HG03575 (cell line): ENCODE data around the gene ATP6V1C2.

Experiments
- ATAC-seq: cut with Tn5 transposase; IDR thresholded peaks from one replicate; pipeline ENCODE4 v1.9.1; 2021; ENCODE audit not compliant: unreplicated experiment, insufficient number of reproducible peaks, low FRiP score; ENCODE audit errors: extremely low read depth

The ATP6V1C2 gene

DNA sequence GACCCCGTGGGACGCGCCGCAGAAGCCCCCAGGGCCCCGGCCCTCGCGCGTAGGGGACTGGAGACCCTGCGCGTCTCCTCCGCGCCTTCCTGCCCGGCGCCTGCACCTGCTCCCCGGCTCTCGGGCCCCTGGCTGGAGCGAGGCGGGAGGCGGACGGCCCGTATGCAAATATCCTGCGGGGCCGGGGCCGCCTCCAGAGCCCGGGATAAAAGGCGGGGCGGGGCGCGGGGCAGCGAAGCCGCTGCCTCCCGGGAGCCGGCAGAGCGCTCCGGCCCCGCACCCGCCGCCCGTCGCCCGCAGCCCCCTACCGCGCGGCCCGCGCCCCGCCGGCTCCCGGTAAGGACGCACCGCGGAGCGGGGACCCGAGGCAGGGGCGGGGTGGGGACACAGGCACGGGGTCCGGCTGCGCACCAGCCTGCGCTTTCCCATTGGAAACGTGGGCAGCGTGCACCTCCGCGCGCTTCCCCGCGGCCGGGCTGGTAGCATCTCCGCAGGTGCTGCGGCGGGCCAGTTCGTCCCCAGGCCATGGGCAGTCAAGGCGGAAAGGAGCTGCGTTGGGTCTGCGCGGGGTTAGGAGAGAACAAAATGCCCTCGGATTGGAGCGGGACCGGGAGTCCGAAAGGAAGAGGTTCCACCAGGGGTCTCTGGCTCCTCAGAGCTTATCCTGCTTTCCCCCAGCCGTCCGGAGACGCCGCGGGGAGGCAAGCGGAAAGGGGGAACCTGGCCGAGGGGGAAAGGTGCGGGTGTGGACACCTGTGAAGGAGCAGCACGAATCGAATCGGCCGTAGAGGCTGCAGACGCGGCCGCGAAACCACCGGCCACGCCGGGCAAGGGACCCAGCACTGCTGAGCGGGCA, at the start of gene ATP6V1C2:
Gene ATP6V1C2, plus strand, starts transcription at position 235 of the 856 bp plus-strand sequence. CDS start 1,220 bp downstream, outside the sequence.
- no peak for ATAC-seq

DNA sequence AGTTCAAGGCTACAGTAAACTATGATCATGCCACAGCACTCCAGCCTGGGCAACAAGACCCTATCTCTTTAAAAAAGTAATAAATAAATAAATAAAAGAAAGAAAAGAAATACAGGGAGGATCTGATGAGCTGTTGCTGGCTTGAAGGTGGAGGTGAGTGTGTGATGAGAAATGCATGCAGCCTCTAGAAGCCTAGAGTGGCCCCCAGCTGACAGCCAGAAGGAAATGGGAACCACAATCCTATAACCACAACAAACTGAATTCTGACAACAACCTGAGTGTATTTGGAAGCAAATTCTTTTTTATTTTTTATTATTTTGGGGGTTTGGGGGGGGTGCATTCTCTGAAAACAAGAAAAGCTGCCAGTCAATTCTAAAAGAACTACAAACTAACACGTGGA, 46.3 kb upstream of the ATP6V1C2 start:
- ATAC-seq = no peak

DNA sequence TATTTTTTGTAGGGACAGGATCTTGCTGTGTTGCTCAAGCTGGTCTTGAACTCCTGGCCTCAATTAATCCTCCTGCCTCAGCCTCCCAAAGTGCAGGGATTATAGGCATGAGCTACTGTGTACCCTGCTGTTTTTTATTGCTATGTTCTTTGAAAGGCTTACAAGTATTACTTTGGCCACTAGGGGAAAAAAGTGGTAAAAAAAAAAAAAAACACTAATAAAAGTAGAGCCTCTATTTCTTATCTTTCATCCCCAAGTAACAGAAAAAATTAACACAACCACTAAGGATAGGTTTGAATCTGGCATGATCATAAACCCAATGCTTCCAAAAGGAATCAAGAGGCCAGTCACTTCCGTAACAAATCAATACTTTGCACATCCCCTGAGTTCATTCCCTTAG, 43.2 kb upstream of the ATP6V1C2 start:
- ATAC-seq = no peak

DNA sequence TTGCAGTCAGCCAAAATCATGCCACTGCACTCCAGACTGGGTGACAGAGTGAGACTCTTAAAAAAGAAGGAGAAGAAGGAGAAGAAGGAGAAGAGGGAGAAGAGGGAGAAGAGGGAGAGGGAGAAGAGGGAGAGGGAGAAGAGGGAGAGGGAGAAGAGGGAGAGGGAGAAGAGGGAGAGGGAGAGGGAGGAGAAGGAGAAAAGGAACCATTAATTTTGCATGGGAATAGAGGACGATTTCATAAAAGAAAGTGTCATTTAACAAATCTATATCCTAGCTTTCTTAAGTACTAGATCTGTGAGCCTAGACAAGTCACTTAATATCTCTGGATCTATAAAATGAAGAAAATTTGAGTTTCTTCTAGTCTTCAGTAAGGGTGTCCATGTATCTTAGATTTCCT, 41.2 kb upstream of the ATP6V1C2 start:
- ATAC-seq = no peak

DNA sequence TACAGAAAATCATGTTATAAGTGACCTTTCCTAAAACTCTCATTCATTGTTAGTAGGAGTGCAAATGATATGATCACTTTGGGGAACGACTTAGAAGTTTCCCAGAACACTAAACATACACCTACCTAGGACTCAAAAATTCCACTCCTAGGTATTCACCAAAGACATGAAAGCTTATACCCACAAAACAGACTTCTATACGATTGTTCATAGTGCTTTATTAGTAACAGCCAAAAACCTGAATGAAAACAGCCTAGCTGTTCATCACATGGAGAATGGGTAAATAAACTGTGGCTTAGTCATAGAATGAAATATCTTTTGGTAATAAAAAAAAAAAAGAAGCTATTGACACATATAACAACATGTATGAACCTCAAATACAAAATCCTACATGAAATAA, 40.5 kb upstream of the ATP6V1C2 start:
- no peak for ATAC-seq

DNA sequence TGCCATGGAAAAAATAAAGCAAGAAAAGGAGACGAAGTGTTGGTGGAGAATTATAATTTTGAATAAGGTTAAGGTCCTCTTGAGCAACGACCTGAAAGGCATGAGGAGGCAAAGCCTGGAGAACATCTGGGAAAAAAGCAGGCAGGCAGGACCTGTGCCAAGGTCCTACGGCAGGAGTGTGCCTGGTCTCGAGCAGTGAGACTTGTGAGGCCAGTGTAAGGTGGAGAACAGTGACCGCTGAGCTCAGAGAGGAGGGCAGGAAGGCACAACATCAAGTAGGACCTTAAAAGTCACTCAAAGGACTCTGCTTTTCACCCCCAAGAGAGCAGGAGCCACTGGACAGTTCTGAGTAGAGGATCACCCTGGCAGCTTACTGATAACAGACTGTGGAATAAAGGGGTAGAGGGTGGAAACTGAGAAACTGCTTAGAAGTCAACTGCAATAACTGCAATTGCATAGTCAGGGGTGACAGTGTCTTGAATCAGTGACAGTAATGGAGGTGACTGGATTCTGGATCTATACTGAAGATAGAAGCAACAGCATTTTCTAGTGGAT, 35.2 kb upstream of the ATP6V1C2 start:
- ATAC-seq = no peak

GRCh38 chr2:10688921-10689807, 32.3 kb upstream of the ATP6V1C2 start:
- no peak for ATAC-seq

GRCh38 chr2:10691521-10691920, 29.9 kb upstream of the ATP6V1C2 start:
- no peak for ATAC-seq

- ATAC-seq = no peak
These were observed 21.2 kb upstream of the ATP6V1C2 start for GRCh38 chr2:10700078-10700803.

GRCh38 chr2:10704034-10704594, 17.3 kb upstream of the ATP6V1C2 start:
- ATAC-seq = no peak

DNA sequence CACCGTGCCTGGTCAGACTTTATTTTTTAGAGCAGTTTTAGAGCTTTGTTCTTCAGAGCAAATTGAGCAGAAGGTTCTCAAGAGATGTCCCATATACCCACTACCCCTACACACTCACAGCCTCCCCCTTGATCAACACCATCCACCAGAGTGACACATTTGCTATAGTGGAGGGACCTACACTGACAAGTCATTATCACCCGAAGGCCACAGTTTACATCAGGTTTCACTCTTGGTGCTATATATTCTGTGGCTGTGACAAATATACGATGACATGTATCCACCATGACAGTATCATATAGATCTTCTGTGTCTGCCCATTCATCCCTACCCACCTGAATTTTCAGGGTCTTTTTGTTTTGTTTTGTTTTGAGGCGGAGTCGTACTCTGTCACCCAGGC, 15.4 kb upstream of the ATP6V1C2 start:
- no peak for ATAC-seq

DNA sequence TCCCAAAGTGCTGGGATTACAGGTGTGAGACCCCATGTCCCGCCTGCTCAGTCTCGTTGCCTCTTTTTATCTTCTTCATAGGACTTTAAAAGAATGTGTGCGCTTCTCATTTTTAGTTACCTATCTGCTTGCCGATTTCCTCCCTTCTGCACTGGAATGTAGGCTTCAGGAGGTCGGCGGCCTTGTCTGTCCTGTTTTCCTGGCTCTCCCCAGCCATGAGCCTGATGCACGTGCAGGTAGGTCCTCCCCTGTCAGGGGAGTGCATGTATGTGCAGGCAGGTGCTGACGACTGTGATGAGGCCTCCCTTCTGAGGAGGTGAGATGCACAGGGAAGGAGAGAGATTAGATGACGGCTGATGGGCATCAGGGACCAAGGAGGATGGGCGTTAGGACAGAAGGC, 13.6 kb upstream of the ATP6V1C2 start:
- no peak for ATAC-seq

DNA sequence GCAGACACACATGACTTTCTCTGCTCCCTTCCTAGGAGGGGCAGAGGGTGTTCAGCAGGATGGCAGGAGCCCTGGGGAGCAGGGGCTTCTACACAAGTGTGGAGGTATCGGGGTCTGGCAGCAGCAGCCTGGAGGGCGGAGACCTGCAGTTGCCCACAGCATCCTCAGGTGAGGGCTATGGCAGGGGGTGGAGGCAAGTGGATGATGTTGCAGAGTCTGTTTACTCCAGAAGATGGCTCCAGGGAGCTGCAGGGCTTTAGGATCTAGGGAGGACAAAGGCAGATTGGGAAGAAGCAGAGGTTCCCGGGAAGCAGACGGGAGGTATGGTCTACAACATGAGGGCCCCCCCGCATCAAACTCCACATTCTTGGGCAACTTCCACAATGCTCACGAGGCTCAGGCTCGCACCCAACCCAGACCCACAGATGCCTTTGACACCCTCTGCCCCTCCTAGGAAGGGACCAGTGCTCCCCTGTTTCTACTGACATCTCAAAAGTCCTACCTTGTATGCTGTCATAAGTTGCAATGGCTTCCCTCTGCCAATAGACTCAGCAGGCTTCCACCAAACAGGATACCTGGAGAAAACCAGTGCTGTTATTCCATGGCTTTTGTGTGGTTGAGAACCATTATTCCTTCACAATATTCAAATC, 12.0 kb upstream of the ATP6V1C2 start:
- ATAC-seq = no peak

GRCh38 chr2:10712185-10712809, 9.1 kb upstream of the ATP6V1C2 start:
- no peak for ATAC-seq

DNA sequence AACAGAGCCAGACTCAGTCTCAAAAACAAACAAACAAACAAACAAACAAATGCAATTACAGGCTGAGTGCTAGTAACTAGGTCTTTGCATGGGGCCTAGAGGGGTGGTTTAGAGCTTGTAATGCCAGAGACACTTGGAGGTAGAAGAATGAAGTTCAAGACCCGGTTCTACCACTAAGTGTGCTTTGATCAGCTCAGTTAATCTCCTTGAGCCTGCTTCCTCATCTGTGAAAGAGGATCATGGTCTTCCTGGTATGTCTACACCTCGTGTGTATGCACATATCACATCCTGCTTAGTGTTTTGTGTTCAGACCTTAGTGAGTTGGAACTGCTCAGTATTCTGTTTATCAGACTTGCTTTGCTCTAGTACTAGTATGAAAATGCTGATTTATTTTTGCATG, 4.8 kb upstream of the ATP6V1C2 start:
- no peak for ATAC-seq

DNA sequence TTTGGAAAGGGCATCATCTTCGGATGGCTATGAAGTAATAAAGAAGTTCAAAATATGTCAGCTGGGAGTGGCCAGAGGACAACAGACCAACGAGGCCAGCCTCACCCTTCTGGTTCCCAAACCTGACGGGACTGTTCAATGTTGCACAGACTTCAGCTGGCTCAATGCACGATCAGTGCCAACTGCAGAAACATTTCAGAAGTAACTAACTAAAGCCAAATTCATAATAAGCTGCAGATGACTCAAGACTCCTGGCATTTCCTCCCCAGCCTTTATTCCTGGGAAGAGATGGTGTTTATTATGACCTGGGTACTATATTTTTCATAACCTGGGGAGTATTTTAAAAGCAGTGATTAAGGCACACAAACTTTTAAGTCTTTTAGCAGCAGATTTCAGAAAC, 3.8 kb upstream of the ATP6V1C2 start:
- no peak for ATAC-seq

DNA sequence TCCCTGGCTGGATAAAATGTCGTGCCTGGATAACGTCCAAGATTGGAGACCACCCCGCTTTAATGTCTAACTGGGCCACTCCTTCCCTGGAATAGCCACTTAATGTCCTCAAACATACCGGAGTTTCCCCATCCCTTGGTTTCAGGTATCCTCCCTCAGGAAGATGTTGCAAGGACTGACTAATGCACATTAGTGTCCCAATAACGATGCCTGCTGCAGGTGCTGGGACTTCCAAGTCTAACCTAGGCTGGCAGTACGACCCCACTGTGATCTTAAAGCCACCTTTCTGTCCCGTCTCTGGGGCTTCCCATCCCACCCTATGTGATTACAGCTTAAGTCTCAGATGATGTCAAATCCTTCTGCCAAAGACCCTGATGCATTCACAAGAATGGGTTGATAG, 1.1 kb upstream of the ATP6V1C2 start:
- ATAC-seq = no peak

- no peak for ATAC-seq
These were observed 459 bp upstream of the ATP6V1C2 start for GRCh38 chr2:10720947-10721395.
